Tibial nerve (tissue), 4 donors: Measurements from ENCODE around the gene ZNF665.

Experiments used
- EP300 ChIP-seq, 2 donors: sonication (generic); formaldehyde crosslinking; IDR thresholded peaks; one replicate each; pipeline ENCODE4 v1.6.1; 2017; ENCODE audit warnings: antibody characterized with exemption in 2 of 2, mild to moderate bottlenecking in 1 of 2
- TF ChIP-seq, protein P1 (sequence below), 5 experiments: fragments of 200-600 bp in 3 of 5; fragments of 450-650 bp in 2 of 5; sonication (generic) in 3 of 5; IDR thresholded peaks; one replicate each; pipeline ENCODE4 v1.5.1; 2016 to 2019; ENCODE audit warnings: antibody characterized with exemption in 5 of 5, mild to moderate bottlenecking in 3 of 5, moderate library complexity in 2 of 5

DNA sequence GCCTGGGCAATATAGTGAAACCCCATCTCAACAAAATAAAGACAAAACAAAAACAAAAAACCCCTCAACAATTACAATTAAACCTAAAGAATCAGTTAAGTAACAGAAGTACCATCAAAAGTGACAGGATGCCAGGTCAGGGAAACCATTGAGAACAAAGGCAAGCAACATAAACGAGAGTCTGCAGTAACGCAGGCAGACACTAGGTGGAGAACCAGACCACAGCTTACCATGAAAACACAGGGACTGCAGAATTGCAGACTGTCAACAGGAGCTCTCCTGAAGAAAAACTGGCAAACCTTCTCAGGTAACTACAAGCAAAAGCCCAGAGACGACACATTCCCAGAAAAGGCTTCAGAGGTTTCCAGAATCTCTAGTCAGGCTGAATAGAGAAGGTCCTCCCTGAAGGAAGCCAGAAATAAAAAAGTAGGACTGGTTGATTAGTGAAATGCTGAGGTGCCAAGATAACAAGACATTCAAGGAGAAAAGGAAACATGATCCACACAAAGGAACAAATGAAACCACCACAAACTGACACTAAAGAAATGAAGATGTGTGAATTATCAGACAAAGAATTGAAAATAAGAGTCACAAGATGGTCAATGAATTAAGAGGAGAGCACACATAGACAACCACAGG lies 2.2 kb upstream of the ZNF665 start:
- TF ChIP-seq, protein P1, sequence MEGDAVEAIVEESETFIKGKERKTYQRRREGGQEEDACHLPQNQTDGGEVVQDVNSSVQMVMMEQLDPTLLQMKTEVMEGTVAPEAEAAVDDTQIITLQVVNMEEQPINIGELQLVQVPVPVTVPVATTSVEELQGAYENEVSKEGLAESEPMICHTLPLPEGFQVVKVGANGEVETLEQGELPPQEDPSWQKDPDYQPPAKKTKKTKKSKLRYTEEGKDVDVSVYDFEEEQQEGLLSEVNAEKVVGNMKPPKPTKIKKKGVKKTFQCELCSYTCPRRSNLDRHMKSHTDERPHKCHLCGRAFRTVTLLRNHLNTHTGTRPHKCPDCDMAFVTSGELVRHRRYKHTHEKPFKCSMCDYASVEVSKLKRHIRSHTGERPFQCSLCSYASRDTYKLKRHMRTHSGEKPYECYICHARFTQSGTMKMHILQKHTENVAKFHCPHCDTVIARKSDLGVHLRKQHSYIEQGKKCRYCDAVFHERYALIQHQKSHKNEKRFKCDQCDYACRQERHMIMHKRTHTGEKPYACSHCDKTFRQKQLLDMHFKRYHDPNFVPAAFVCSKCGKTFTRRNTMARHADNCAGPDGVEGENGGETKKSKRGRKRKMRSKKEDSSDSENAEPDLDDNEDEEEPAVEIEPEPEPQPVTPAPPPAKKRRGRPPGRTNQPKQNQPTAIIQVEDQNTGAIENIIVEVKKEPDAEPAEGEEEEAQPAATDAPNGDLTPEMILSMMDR (IDR thresholded peaks at IDR 0.05): peak; percentile 73 to 92 (median 84)
- TF ChIP-seq EP300 (IDR thresholded peaks at IDR 0.05): no peak
